ENCODE data around the gene TRPM3. TPM values are rescaled to one million over a fixed set of nuclear protein-coding genes. Genes with fewer than 3 reads are reported as not detected.

The TRPM3 gene
- total RNA-seq, 1 donor from 2014 or later: not detected

GRCh38 chr9:71105192-71105591, 16.2 kb downstream of the TRPM3 start:
- no peak for DNase-seq (ENCODE audit: extremely low read depth, low read depth, low spot score)

- DNase-seq (ENCODE audit: extremely low read depth, low read depth, low spot score): no peak
Observed at GRCh38 chr9:71098801-71099200, 22.6 kb downstream of the TRPM3 start.

- no peak for DNase-seq (ENCODE audit: extremely low read depth, low read depth, low spot score)
Observed at GRCh38 chr9:71097671-71098070, 23.8 kb downstream of the TRPM3 start.

- no peak for DNase-seq (ENCODE audit: extremely low read depth, low read depth, low spot score)
Observed at GRCh38 chr9:71096421-71097108, 24.9 kb downstream of the TRPM3 start.

- no peak for DNase-seq (ENCODE audit: extremely low read depth, low read depth, low spot score)
Observed at GRCh38 chr9:71094708-71095251, 26.6 kb downstream of the TRPM3 start.

GRCh38 chr9:71090896-71091295, 30.5 kb downstream of the TRPM3 start:
- no peak for DNase-seq (ENCODE audit: extremely low read depth, low read depth, low spot score)

GRCh38 chr9:71079451-71079850, 42.0 kb downstream of the TRPM3 start:
- DNase-seq (ENCODE audit: extremely low read depth, low read depth, low spot score): no peak

GRCh38 chr9:71076096-71076495, 45.3 kb downstream of the TRPM3 start:
- DNase-seq (ENCODE audit: extremely low read depth, low read depth, low spot score): no peak

GRCh38 chr9:71073494-71073893, 47.9 kb downstream of the TRPM3 start:
- DNase-seq (ENCODE audit: extremely low read depth, low read depth, low spot score): no peak

- DNase-seq (ENCODE audit: extremely low read depth, low read depth, low spot score): no peak
Observed at GRCh38 chr9:71072587-71072986, 48.8 kb downstream of the TRPM3 start.

GRCh38 chr9:71071633-71072032, 49.8 kb downstream of the TRPM3 start:
- no peak for DNase-seq (ENCODE audit: extremely low read depth, low read depth, low spot score)

- no peak for DNase-seq (ENCODE audit: extremely low read depth, low read depth, low spot score)
Observed at GRCh38 chr9:71058660-71059059, 62.8 kb downstream of the TRPM3 start.

- no peak for DNase-seq (ENCODE audit: extremely low read depth, low read depth, low spot score)
Observed at GRCh38 chr9:71052287-71052686, 69.1 kb downstream of the TRPM3 start.

- no peak for DNase-seq (ENCODE audit: extremely low read depth, low read depth, low spot score)
Observed at GRCh38 chr9:71048280-71048679, 73.1 kb downstream of the TRPM3 start.

GRCh38 chr9:71042448-71042990, 78.9 kb downstream of the TRPM3 start:
- no peak for DNase-seq (ENCODE audit: extremely low read depth, low read depth, low spot score)

- DNase-seq (ENCODE audit: extremely low read depth, low read depth, low spot score): no peak
Observed at GRCh38 chr9:71037521-71037920, 83.9 kb downstream of the TRPM3 start.

- peak; percentile 51 for DNase-seq (ENCODE audit: extremely low read depth, low read depth, low spot score)
Observed at GRCh38 chr9:71036501-71036900, 84.9 kb downstream of the TRPM3 start.

GRCh38 chr9:71032779-71033178, 88.6 kb downstream of the TRPM3 start:
- no peak for DNase-seq (ENCODE audit: extremely low read depth, low read depth, low spot score)

- DNase-seq (ENCODE audit: extremely low read depth, low read depth, low spot score): no peak
Observed at GRCh38 chr9:71025728-71026127, 95.7 kb downstream of the TRPM3 start.

- DNase-seq (ENCODE audit: extremely low read depth, low read depth, low spot score): no peak
Observed at GRCh38 chr9:71025201-71025600, 96.2 kb downstream of the TRPM3 start.

GRCh38 chr9:71010258-71010657, 111.2 kb downstream of the TRPM3 start:
- no peak for DNase-seq (ENCODE audit: extremely low read depth, low read depth, low spot score)

- DNase-seq (ENCODE audit: extremely low read depth, low read depth, low spot score): no peak
Observed at GRCh38 chr9:71005456-71005855, 116.0 kb downstream of the TRPM3 start.

Measured in glomerular endothelial cell (primary cell).